ENCODE data around the gene LVRN. TPM values are rescaled to one million over a fixed set of nuclear protein-coding genes. Genes with fewer than 3 reads are reported as not detected.

The LVRN gene
- total RNA-seq, 1 donor from 2014 or later = 0.56 TPM

- Mint-ChIP-seq H3K27me3 (ENCODE audit: low read depth) (no peaks in the 10 kb centered on the region), H3K27ac (ENCODE audit: unreplicated experiment) (no peak overlapping the region), H3K4me3 (no peak overlapping the region), H3K4me1 (no peaks in the 10 kb centered on the region), H3K9me3 (peaks cover 2% of the 10 kb centered on the region), H3K36me3 (ENCODE audit: low read depth) (no peaks in the 10 kb centered on the region)
- no peak for TF ChIP-seq CTCF (conservative IDR thresholded peaks at IDR 0.05)
- no peak for DNase-seq (ENCODE audit: low read depth, low spot score)
Observed at GRCh38 chr5:115932991-115933390, 29.3 kb upstream of the LVRN start.

- Mint-ChIP-seq H3K27me3 (ENCODE audit: low read depth) (no peaks in the 10 kb centered on the region), H3K9me3 (peaks cover 2% of the 10 kb centered on the region), H3K4me3 (no peak overlapping the region), H3K4me1 (peaks cover 9% of the 10 kb centered on the region), H3K36me3 (ENCODE audit: low read depth) (no peaks in the 10 kb centered on the region), H3K27ac (ENCODE audit: unreplicated experiment) (no peak overlapping the region)
- TF ChIP-seq CTCF (conservative IDR thresholded peaks at IDR 0.05) = no peak
- no peak for DNase-seq (ENCODE audit: low read depth, low spot score)
Observed at GRCh38 chr5:115934388-115934974, 27.8 kb upstream of the LVRN start.

- Mint-ChIP-seq H3K27me3 (ENCODE audit: low read depth) (no peaks in the 10 kb centered on the region), H3K27ac (ENCODE audit: unreplicated experiment) (no peak overlapping the region), H3K9me3 (peaks cover 2% of the 10 kb centered on the region), H3K36me3 (ENCODE audit: low read depth) (no peaks in the 10 kb centered on the region), H3K4me3 (no peak overlapping the region), H3K4me1 (peaks cover 10% of the 10 kb centered on the region)
- no peak for DNase-seq (ENCODE audit: low read depth, low spot score)
- TF ChIP-seq CTCF (conservative IDR thresholded peaks at IDR 0.05) = no peak
Observed at GRCh38 chr5:115936031-115936430, 26.2 kb upstream of the LVRN start.

GRCh38 chr5:115939059-115939458 lies 23.2 kb upstream of the LVRN start:
- Mint-ChIP-seq H3K36me3 (ENCODE audit: low read depth) (no peaks in the 10 kb centered on the region), H3K27ac (ENCODE audit: unreplicated experiment) (peak overlapping the region; percentile 24)

GRCh38 chr5:115940080-115940810 lies 22.0 kb upstream of the LVRN start:
- H3K9me3 Mint-ChIP-seq = peaks cover 7% of the 10 kb centered on the region
- no peaks in the 10 kb centered on the region for H3K36me3 Mint-ChIP-seq (ENCODE audit: low read depth)
- no peak overlapping the region for H3K4me3 Mint-ChIP-seq
- TF ChIP-seq CTCF (conservative IDR thresholded peaks at IDR 0.05) = no peak
- H3K27ac Mint-ChIP-seq (ENCODE audit: unreplicated experiment) = no peak overlapping the region
- DNase-seq (ENCODE audit: low read depth, low spot score) = no peak
- H3K27me3 Mint-ChIP-seq (ENCODE audit: low read depth) = no peaks in the 10 kb centered on the region
- peaks cover 10% of the 10 kb centered on the region for H3K4me1 Mint-ChIP-seq

More at GRCh38 chr5:115939059-115939458, 23.2 kb upstream of the LVRN start:
- no peak for TF ChIP-seq CTCF (conservative IDR thresholded peaks at IDR 0.05)
- H3K9me3 Mint-ChIP-seq = peaks cover 7% of the 10 kb centered on the region
- no peak for DNase-seq (ENCODE audit: low read depth, low spot score)
- H3K4me1 Mint-ChIP-seq = peaks cover 10% of the 10 kb centered on the region
- no peak overlapping the region for H3K4me3 Mint-ChIP-seq
- no peaks in the 10 kb centered on the region for H3K27me3 Mint-ChIP-seq (ENCODE audit: low read depth)
